Spleen (tissue), 11 donors: ENCODE data around the gene GLYR1. TPM values are rescaled to one million over a fixed set of nuclear protein-coding genes. Genes with fewer than 3 reads are reported as not detected.

Experiments
- DNase-seq: peaks from one replicate; pipeline ENCODE4 v3.0.0-alpha.2; 2020
- H3K27ac ChIP-seq, 8 donors: fragments of 200-600 bp; sonication (generic) in 7 of 8; 1 replicate in 4 of 8; 2 replicates in 4 of 8; pipeline versions ENCODE4 v1.5.0 to v1.8.0; 2016 to 2021; ENCODE audit warnings: inconsistent platforms in 4 of 8, mild to moderate bottlenecking in 4 of 8, moderate library complexity in 1 of 8
- H3K27me3 ChIP-seq, 7 donors: fragments of 200-600 bp; sonication (generic) in 6 of 7; replicated peaks in 1 of 7; 1 replicate in 4 of 7; 2 replicates in 3 of 7; pipeline versions ENCODE4 v1.5.0 to v1.8.0; 2016 to 2021; ENCODE audit warnings: inconsistent platforms in 3 of 7, mild to moderate bottlenecking in 1 of 7
- H3K36me3 ChIP-seq, 6 donors: fragments of 200-600 bp; sonication (generic) in 5 of 6; 1 replicate in 4 of 6; 2 replicates in 2 of 6; pipeline versions ENCODE4 v1.5.0 to v1.8.0; 2016 to 2021; ENCODE audit warnings: inconsistent platforms in 2 of 6
- H3K4me1 ChIP-seq, 6 donors: fragments of 200-600 bp; sonication (generic) in 5 of 6; 1 replicate in 3 of 6; 2 replicates in 3 of 6; pipeline versions ENCODE4 v1.5.0 to v1.8.0; 2016 to 2021; ENCODE audit warnings: inconsistent platforms in 3 of 6
- H3K4me3 ChIP-seq, 8 donors: fragments of 200-600 bp; sonication (generic) in 7 of 8; 1 replicate in 4 of 8; 2 replicates in 4 of 8; pipeline versions ENCODE4 v1.5.0 to v1.8.0; 2016 to 2021; ENCODE audit warnings: inconsistent platforms in 4 of 8, mild to moderate bottlenecking in 4 of 8, moderate library complexity in 2 of 8
- H3K9me3 ChIP-seq, 8 donors: fragments of 200-600 bp; sonication (generic) in 7 of 8; 1 replicate in 4 of 8; 2 replicates in 4 of 8; pipeline versions ENCODE4 v1.5.0 to v1.8.0; 2016 to 2021; ENCODE audit warnings: inconsistent platforms in 4 of 8
- CTCF ChIP-seq, 11 experiments: fragments of 200-600 bp in 7 of 11; fragments of 450-650 bp in 4 of 11; sonication (generic) in 4 of 11; IDR thresholded peaks in 8 of 11; conservative IDR thresholded peaks in 3 of 11; 1 replicate in 7 of 11; 2 replicates in 4 of 11; pipeline versions ENCODE4 v1.4.0 to v1.8.0; 2016 to 2021; ENCODE audit warnings: antibody characterized with exemption in 11 of 11, inconsistent platforms in 4 of 11, mild to moderate bottlenecking in 1 of 11
- POLR2A ChIP-seq, 3 donors: fragments of 450-650 bp; IDR thresholded peaks; one replicate each; pipeline ENCODE4 v1.5.1; 2017; ENCODE audit warnings: antibody characterized with exemption in 3 of 3, mild to moderate bottlenecking in 1 of 3
- POLR2AphosphoS5 ChIP-seq, 3 donors: sonication (generic); formaldehyde crosslinking; IDR thresholded peaks; one replicate each; pipeline ENCODE4 v1.5.1; 2017; ENCODE audit warnings: antibody characterized with exemption in 3 of 3
- WGBS, 5 donors: extraction: QIAGEN DNeasy Blood & Tissue Kit in 3 of 5; methylation state at CpG; one replicate each; pipeline versions ENCODE4 v1.1.5 to v1.1.7; 2013 to 2018; 5-methylcytosine and 5-hydroxymethylcytosine counted together
- intact Hi-C: fragments of 100-400 bp; cut with DNase I; formaldehyde crosslinking; loops from one replicate; pipeline ENCODE4 v1.15.0; 2023; ENCODE audit warnings: low total_unique reads
- polyA plus RNA-seq, 3 donors: library from polyadenylated mRNA; stranded (reverse); fragments of 200-250 nt; gene quantifications; one replicate each; pipeline ENCODE4 v1.2.1, GENCODE V29; 2013
- total RNA-seq, 7 donors: library from RNA; depleted of rRNA in 3 of 7; stranded (reverse); fragments of >200 nt in 3 of 7; fragmentation: NEBNext Ultra II Directional in 4 of 7; extraction: Animal tissue kit (Norgen Biotek cat#: 25700) in 4 of 7; gene quantifications; one replicate each; pipeline versions ENCODE4 v1.1.0 to v1.2.1, GENCODE V29; 2016 to 2021
- donor health status: healthy with polysubstance abuse.
- donor health status: DM: no; HTN: no; CAD: no; lungs with moderate emphysema.
- donor health status: DM: no; HTN: no; CAD: no.
- donor health status: Bipolar disorder and iron deficiency.
- donor health status: healthy.
- donor health status: DM: no; HTN: no; CAD: no.
- donor health status: DM: yes; HTN: yes; CAD: no.

GLYR1 gene
- total and polyA plus RNA-seq, 10 donors, result 26.6 to 117 (median 62.3) TPM

- TF ChIP-seq POLR2A (IDR thresholded peaks at IDR 0.05) (no peak), POLR2AphosphoS5 (IDR thresholded peaks at IDR 0.05) (peak in 1 of 3 donors; percentile 65)
- DNase-seq, result no peak
- Histone ChIP-seq H3K4me3 (no peak overlapping the region), H3K4me1 (peaks cover 0 to 15% (median 0%) of the 10 kb centered on the region in 6 donors), H3K9me3 (no peaks in the 10 kb centered on the region), H3K36me3 (peaks cover 0 to 51% (median 14%) of the 10 kb centered on the region in 6 donors), H3K27ac (no peak overlapping the region), H3K27me3 (peaks cover 0 to 6% (median 0%) of the 10 kb centered on the region in 7 donors)
- intact Hi-C loops, result no loop called here
- 92 to 95% (median 94%) methylated on average over 8 to 16 of the region's 16 CpGs for WGBS, 5 donors
Observed at GRCh38 chr16:4890686-4891085, 43.6 kb upstream of the GLYR1 start.

- Histone ChIP-seq H3K4me1 (peaks cover 0 to 18% (median 0%) of the 10 kb centered on the region in 6 donors), H3K27me3 (no peaks in the 10 kb centered on the region), H3K9me3 (no peaks in the 10 kb centered on the region), H3K36me3 (peaks cover 0 to 57% (median 20%) of the 10 kb centered on the region in 6 donors), H3K27ac (no peak overlapping the region), H3K4me3 (no peak overlapping the region)
- no peak for DNase-seq
- intact Hi-C loops, result no loop called here
- no peak for TF ChIP-seq POLR2A (IDR thresholded peaks at IDR 0.05)
- peak in 1 of 3 donors; percentile 30 for TF ChIP-seq POLR2AphosphoS5 (IDR thresholded peaks at IDR 0.05)
- 82 to 92% (median 86%) methylated on average over 6 to 11 of the region's 11 CpGs for WGBS, 5 donors
Observed at GRCh38 chr16:4890026-4890425, 42.9 kb upstream of the GLYR1 start.

GRCh38 chr16:4888428-4889135 lies 41.5 kb upstream of the GLYR1 start:
- no peak for DNase-seq
- peaks cover 4 to 72% (median 35%) of the 10 kb centered on the region in 6 donors for H3K36me3 ChIP-seq
- no peak overlapping the region for H3K4me3 ChIP-seq
- H3K4me1 ChIP-seq, result peaks cover 0 to 18% (median 0%) of the 10 kb centered on the region in 6 donors
- H3K27me3 ChIP-seq, result no peaks in the 10 kb centered on the region
- intact Hi-C loops, result no loop called here
- no peaks in the 10 kb centered on the region for H3K9me3 ChIP-seq
- 87 to 91% (median 90%) methylated on average over 9 of the region's 9 CpGs for WGBS, 5 donors
- TF ChIP-seq CTCF (IDR thresholded peaks at IDR 0.05 in 8 of 11, conservative IDR thresholded peaks at IDR 0.05 in 3 of 11), result no peak
- TF ChIP-seq POLR2A (IDR thresholded peaks at IDR 0.05), result no peak
- no peak for TF ChIP-seq POLR2AphosphoS5 (IDR thresholded peaks at IDR 0.05)
- H3K27ac ChIP-seq, result no peak overlapping the region

GRCh38 chr16:4886151-4886550 lies 39.1 kb upstream of the GLYR1 start:
- no peak overlapping the region for H3K4me3 ChIP-seq
- no peak for DNase-seq
- peaks cover 0 to 13% (median 0%) of the 10 kb centered on the region in 6 donors for H3K4me1 ChIP-seq
- no peak for TF ChIP-seq CTCF (IDR thresholded peaks at IDR 0.05 in 8 of 11, conservative IDR thresholded peaks at IDR 0.05 in 3 of 11)
- no peak for TF ChIP-seq POLR2AphosphoS5 (IDR thresholded peaks at IDR 0.05)
- TF ChIP-seq POLR2A (IDR thresholded peaks at IDR 0.05), result no peak
- no peaks in the 10 kb centered on the region for H3K27me3 ChIP-seq
- peaks cover 4 to 96% (median 58%) of the 10 kb centered on the region in 6 donors for H3K36me3 ChIP-seq
- H3K9me3 ChIP-seq, result no peaks in the 10 kb centered on the region
- 85 to 97% (median 94%) methylated on average over 5 of the region's 5 CpGs for WGBS, 5 donors
- intact Hi-C loops, result no loop called here
- H3K27ac ChIP-seq, result no peak overlapping the region
